ENCODE measurements around the gene EPB41L4A. TPM values are rescaled to one million over a fixed set of nuclear protein-coding genes. Genes with fewer than 3 reads are reported as not detected.
"Not testable (repeated sequence)": the region's sequence is repeated elsewhere in the genome, so short reads cannot be mapped to it uniquely, and the experiment has no call there.

Gene EPB41L4A
- total and polyA plus RNA-seq, 2 experiments from 2014 or later: 10.5 to 14.4 TPM

- no peak overlapping the region for H3K27ac ChIP-seq
- H3K27me3 ChIP-seq: no peaks in the 10 kb centered on the region
- no peaks in the 10 kb centered on the region for H3K9me3 ChIP-seq (ENCODE audit: low read depth)
- H3K36me3 ChIP-seq: no peaks in the 10 kb centered on the region
- no peak for TF ChIP-seq CTCF (IDR thresholded peaks at IDR 0.05; ENCODE audit: low read depth, low read length)
- H3K4me3 ChIP-seq: no peak overlapping the region
- DNase-seq (ENCODE audit: low read depth in 1 of 2, low spot score in 1 of 2): no peak
- H3K4me1 ChIP-seq (ENCODE audit: low read depth): peaks cover 5% of the 10 kb centered on the region
Observed at GRCh38 chr5:112407666-112408065, 11.4 kb downstream of the EPB41L4A start.

- DNase-seq (ENCODE audit: low read depth in 1 of 2, low spot score in 1 of 2): no peak
- Histone ChIP-seq H3K36me3 (no peaks in the 10 kb centered on the region), H3K4me1 (ENCODE audit: low read depth) (peaks cover 5% of the 10 kb centered on the region), H3K27me3 (no peaks in the 10 kb centered on the region), H3K27ac (no peak overlapping the region), H3K4me3 (no peak overlapping the region), H3K9me3 (ENCODE audit: low read depth) (no peaks in the 10 kb centered on the region)
- no peak for TF ChIP-seq CTCF (IDR thresholded peaks at IDR 0.05; ENCODE audit: low read depth, low read length)
Observed at GRCh38 chr5:112407240-112407639, 11.8 kb downstream of the EPB41L4A start.

- no peak for TF ChIP-seq CTCF (IDR thresholded peaks at IDR 0.05; ENCODE audit: low read depth, low read length)
- Histone ChIP-seq H3K36me3 (no peaks in the 10 kb centered on the region), H3K27ac (no peak overlapping the region), H3K4me1 (ENCODE audit: low read depth) (peaks cover 5% of the 10 kb centered on the region), H3K27me3 (no peaks in the 10 kb centered on the region), H3K9me3 (ENCODE audit: low read depth) (no peaks in the 10 kb centered on the region), H3K4me3 (no peak overlapping the region)
- DNase-seq (ENCODE audit: low read depth in 1 of 2, low spot score in 1 of 2): no peak
Observed at GRCh38 chr5:112403069-112403468, 16.0 kb downstream of the EPB41L4A start.

- no peaks in the 10 kb centered on the region for H3K9me3 ChIP-seq (ENCODE audit: low read depth)
- no peak for DNase-seq (ENCODE audit: low read depth in 1 of 2, low spot score in 1 of 2)
- H3K36me3 ChIP-seq: no peaks in the 10 kb centered on the region
- H3K27ac ChIP-seq: no peak overlapping the region
- no peaks in the 10 kb centered on the region for H3K27me3 ChIP-seq
- no peaks in the 10 kb centered on the region for H3K4me1 ChIP-seq (ENCODE audit: low read depth)
- no peak for TF ChIP-seq CTCF (IDR thresholded peaks at IDR 0.05; ENCODE audit: low read depth, low read length)
- H3K4me3 ChIP-seq: no peak overlapping the region
Observed at GRCh38 chr5:112401924-112402323, 17.2 kb downstream of the EPB41L4A start.

- Histone ChIP-seq H3K36me3 (no peaks in the 10 kb centered on the region), H3K4me1 (ENCODE audit: low read depth) (no peaks in the 10 kb centered on the region), H3K27ac (no peak overlapping the region), H3K9me3 (ENCODE audit: low read depth) (no peaks in the 10 kb centered on the region), H3K27me3 (no peaks in the 10 kb centered on the region), H3K4me3 (no peak overlapping the region)
- TF ChIP-seq CTCF (IDR thresholded peaks at IDR 0.05; ENCODE audit: low read depth, low read length): no peak
- DNase-seq (ENCODE audit: low read depth in 1 of 2, low spot score in 1 of 2): no peak
Observed at GRCh38 chr5:112397690-112398089, 21.4 kb downstream of the EPB41L4A start.

GRCh38 chr5:112396430-112396829, 22.6 kb downstream of the EPB41L4A start:
- H3K9me3 ChIP-seq (ENCODE audit: low read depth): no peaks in the 10 kb centered on the region
- no peaks in the 10 kb centered on the region for H3K4me1 ChIP-seq (ENCODE audit: low read depth)
- no peaks in the 10 kb centered on the region for H3K27me3 ChIP-seq
- no peak overlapping the region for H3K27ac ChIP-seq
- DNase-seq (ENCODE audit: low read depth in 1 of 2, low spot score in 1 of 2): no peak
- no peak overlapping the region for H3K4me3 ChIP-seq
- no peaks in the 10 kb centered on the region for H3K36me3 ChIP-seq
- TF ChIP-seq CTCF (IDR thresholded peaks at IDR 0.05; ENCODE audit: low read depth, low read length): no peak

- H3K4me3 ChIP-seq; H3K27ac ChIP-seq; H3K36me3 ChIP-seq; DNase-seq (ENCODE audit: low read depth in 1 of 2, low spot score in 1 of 2); H3K9me3 ChIP-seq (ENCODE audit: low read depth); H3K27me3 ChIP-seq; H3K4me1 ChIP-seq (ENCODE audit: low read depth): not testable (repeated sequence)
Observed at GRCh38 chr5:112395299-112395698, 23.8 kb downstream of the EPB41L4A start.

Data from cardiac muscle cell (in vitro differentiated cells and primary cell).